Fibroblast of skin of back (primary cell): ENCODE results near the gene AIFM3.

ENCODE experiments used
- DNase-seq: peaks from one replicate; pipeline ENCODE4 v3.0.0-alpha.2; 2013

Gene AIFM3

DNA sequence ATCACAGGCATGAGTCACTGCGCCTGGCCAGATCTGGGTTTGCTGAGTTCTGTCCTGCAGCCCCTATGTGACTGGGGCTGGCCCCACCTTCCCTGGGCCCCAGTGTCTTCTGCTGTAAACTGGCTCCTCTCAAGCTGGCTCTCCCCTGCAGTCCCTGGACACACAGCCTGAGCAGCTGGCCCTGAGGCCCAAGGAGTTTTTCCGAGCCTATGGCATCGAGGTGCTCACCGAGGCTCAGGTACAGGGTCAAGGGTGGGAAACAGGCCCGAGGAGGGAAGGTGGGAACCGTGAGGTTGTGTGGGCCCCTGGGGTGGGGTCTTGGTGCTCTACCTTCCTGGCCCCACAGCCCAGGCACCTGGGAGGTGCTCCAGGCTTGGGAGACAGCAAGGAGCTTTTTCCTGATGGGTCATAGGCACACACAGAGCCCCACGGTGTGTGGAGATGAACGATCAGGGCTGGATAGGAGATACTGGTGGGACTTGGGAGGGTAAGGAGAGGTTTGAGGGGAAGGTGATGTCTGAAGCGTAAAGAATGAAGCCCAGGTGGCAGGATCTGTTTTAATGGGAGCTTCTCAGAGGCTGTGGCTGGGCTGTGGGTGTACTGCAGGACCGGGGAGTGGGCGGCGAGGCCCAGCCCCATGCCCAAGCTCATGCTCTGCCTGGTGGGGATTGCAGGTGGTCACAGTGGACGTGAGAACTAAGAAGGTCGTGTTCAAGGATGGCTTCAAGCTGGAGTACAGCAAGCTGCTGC, 8.7 kb downstream of the AIFM3 start:
- no peak for DNase-seq

DNA sequence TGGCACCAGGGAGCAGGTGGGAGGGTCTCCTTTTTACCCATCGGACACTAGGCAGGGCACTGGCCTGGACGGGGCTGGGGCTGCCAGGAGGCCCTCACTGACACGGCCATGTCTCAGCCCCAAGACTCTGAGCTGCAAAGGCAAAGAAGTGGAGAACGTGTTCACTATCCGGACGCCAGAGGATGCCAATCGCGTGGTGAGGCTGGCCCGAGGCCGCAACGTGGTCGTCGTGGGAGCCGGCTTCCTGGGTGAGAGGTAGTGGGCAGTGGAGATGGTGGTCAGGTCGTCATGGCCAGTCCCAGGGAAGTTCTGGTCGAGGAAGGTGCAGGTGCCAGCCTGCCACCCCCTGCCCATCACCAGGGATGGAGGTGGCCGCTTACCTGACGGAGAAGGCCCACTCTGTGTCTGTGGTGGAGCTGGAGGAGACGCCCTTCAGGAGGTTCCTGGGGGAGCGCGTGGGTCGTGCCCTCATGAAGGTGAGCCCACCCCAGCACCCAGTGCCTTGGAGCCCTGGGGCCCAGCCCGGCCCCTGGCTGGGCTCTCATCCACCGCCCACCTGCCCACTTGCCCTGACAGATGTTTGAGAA, 9.3 kb downstream of the AIFM3 start:
- no peak for DNase-seq

DNA sequence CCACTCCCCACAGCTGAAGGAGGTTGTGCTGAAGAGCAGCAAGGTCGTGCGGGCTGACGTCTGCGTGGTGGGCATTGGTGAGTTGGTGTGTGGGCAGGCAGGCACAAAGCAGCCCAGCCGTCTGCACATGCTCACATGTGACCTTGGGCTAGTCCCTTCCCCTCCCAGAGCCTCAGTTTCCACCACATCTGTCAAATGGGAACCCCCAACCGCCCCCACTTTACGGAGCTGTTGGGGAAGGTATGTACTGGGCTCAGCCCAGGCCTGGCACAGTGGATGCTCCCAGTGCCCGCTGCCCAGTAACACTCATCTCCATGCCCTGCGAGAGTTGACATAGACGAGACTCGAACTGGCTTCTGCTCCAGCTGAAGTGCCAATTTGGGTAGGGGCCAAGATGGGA, 10.0 kb downstream of the AIFM3 start:
- DNase-seq, result no peak

DNA sequence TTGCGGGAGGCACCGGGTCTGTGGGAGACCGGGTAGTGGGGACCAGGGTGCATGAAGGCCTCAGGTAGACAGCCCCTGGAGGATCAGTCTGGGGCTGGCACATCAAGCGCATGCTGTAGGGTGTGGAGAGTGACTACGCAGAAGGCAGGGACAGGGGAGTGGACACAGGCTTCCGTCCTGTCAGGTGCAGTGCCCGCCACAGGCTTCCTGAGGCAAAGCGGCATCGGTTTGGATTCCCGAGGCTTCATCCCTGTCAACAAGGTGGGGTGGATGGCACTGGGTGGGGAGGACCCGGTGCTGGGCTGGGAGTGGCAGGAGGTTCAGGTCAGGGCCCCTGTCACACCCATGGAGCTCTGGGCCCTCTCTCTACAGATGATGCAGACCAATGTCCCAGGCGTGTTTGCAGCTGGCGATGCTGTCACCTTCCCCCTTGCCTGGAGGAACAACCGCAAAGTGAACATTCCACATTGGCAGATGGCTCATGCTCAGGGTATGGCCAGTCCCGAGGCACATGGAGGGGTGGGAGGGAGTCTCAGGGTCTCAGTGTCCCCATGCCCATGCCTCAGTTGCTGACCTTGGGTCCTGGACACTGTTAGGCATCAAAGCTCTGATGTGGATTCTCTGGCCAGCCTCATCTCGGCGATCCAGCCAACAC, 10.6 kb downstream of the AIFM3 start:
- DNase-seq, result no peak

DNA sequence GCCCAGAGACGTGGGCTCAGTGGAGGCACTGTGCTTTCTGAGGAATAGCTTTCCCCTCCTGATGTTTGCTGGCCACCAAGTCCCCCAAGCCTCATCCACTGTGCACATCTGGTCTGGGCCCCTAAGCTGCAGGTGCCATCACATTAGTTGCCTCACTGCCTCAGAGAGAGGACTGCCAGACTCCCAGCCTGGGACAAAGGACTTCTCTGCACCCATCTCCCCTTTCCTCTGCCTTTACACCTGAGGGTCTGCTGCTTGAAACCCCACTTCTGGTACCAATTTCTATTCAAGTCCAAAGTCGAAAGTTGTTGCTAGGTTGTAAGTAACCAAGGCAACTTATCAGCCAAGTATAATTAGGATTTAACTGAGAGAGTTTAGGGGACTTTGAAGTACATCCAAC, 11.4 kb downstream of the AIFM3 start:
- no peak for DNase-seq

DNA sequence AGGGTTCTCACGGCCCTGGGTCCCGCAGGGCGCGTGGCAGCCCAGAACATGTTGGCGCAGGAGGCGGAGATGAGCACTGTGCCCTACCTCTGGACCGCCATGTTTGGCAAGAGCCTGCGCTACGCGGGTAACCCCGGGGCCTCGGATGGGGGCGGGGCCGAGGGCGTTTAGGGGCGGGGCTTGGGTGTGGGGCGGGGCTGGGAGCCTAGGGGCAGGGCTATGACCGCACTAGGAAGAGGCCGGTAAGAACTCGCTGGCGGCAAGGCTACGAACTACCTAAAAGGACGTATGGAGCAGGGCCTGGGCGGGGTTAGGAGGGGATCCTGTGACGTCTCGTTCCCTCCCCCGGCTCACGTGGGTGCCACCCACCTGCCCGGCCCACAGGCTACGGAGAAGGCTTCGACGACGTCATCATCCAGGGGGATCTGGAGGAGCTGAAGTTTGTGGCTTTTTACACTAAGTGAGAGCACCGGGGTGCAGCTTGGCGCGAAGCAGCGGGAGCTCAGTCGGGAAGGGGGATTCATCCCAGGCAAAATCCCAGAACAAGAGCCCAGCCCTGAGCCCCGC, 12.3 kb downstream of the AIFM3 start:
- DNase-seq, result peak; percentile 74

DNA sequence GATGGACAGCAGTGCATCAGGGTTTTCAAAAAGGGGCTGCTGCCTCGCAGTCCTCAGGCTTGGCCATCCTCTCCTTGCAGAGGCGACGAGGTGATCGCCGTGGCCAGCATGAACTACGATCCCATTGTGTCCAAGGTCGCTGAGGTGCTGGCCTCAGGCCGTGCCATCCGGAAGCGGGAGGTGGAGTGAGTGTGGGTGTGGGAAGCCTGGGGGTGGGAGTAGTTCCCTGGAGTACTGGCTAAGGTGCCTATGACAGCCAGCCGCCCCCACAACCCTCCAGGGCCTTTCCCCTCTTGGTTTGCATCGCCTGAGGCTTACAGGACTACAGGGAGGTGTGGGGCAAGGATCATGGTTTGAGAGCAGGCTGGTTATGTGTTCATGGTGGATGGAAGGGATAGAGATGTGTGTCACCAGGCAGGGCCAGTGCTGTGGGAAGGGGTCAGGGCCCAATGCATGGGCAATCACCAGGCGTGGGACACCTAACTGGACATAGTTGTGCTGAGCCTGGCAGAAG, 12.9 kb downstream of the AIFM3 start:
- no peak for DNase-seq

DNA sequence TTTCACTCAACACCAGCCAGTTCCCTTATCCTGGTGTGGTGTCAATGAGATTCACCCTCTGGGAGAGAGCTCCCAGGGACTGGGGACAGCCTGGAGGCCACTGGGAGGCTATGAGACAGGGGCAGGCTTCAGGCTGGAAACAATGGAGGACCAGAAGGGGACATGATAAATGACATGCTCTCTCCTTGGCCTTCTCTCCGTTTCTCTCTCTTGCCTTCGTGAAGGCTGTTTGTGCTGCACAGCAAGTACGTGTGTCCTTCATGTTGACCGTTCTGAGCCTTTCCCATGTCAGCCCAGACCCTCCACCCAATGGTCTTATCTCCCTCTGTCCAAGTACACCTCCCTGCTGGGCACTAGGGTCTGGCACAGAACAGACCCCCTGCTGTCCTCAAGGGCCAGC, 13.5 kb downstream of the AIFM3 start:
- DNase-seq, result no peak

DNA sequence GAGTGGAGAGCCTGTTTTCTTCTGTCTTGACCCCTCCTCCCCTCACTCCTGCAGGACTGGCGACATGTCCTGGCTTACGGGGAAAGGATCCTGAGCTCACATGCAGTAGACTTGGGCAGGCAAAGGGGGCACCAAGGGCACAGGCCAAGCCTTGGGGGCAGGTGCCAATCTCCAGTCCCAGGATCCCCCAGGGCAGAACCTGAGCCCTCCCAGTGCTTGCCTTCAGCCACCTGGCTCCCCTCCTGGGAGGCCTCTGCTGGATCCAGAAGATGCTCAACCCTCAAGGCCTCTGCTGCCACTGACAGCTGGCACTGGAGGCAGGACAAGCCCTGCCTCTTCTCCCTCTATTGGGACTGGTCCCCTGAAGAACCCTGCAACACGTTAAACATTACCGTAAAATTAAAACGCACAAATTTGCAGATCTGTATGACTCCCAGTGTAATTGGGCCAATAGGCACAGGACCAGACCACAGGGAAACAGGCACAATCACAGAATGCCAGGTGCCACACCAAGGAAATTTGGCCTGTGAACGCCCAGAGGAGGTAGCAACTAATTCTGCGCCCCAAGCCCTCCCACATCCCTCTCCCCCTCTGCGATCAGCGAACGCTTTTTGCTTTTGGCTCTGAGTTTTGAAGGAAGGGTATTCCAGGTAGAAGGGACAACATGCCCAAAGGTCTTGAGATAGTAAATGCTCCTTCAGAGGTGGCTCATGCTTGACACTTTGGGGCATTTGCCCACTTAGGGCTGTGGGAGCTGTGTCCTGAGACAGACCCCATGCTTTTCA, 14.1 kb downstream of the AIFM3 start:
- DNase-seq, result no peak

DNA sequence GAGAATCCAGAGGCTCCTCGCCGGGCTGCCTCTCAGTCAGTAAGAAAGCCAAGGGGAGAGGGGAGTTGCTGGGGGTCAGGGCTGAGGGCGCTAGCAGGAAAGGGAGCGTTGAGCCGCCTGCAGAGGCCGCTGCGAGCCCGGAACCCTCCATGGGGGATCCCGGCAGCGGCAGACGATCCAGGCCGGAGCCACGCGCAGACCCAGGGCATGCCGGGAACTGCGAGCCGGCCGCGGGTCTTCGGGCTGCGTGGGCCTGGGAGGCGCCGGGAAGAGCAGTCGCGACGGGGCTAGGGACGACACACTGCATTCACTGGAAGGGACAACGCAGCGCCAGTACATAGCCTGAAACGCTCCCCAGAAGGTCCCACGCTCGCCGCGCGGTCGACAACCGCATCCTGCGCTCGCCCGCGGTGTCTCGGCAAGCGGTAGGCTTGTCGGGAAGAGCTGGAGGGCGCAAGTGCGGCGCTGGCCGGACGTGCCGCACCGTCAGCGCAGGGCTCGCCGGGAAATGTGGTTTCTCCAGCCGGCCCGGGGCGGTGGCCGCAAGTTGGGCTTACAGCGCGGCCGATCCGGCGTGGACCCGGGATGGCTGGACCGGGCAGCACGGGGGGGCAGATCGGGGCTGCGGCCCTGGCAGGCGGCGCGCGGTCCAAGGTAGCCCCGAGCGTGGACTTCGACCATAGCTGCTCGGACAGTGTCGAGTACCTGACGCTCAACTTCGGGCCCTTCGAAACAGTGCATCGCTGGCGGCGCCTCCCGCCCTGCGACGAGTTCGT, 14.9 kb downstream of the AIFM3 start, which contains the start of gene LZTR1:
Gene LZTR1, plus strand, starts transcription at position 511 of the 776 bp plus-strand sequence. Its CDS starts 75 bp downstream, at position 586.
- peak; percentile 83 for DNase-seq

DNA sequence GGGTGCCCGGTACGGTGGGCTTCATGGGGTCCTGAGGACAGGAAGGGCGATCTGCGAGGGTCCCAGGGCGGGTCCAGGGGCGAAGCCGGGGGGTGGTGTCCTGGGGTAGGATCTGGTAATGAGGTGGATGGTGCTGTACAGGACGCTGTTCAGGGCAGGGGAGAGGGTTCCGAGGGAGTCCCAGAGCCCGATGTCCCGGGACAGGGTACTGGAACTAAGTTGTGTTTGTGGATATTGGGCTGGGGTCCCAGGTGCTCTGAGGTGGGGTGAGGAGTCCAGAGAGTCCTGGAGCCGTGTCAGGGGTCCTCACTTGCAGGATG, 15.5 kb downstream of the AIFM3 start:
- no peak for DNase-seq

DNA sequence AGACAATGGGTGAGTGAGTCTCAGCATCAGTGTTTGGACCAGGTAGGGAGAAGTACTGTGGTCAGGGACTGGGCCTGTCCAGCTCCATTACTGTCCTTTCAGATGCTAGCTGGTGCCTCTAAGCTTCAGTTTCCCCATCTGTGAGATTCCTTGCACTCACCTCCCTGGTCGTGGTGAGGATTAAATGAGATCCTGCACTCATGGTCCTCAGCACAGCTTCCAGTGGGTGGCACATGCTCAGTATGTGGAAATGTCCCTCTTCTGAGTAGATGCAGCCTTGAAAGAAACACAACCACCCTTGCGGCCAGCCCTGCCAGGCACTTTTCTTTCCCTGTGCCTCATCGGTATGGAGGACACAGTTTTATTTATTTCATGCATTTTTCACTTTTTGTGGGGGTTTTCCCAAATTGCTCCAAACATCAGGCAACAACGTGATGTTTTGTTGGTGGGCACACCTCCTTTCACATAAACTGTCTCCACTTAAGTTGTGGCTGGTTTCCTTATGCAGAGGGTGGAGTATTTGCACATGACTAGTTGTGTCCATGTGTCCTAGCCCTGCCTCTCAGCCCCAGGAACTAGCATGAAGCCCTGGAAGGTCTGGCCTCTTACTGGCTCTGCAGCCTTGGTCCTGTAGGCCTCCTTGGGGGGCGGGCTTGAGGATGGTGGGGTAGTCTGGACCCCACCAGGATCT, 16.2 kb downstream of the AIFM3 start:
- no peak for DNase-seq

DNA sequence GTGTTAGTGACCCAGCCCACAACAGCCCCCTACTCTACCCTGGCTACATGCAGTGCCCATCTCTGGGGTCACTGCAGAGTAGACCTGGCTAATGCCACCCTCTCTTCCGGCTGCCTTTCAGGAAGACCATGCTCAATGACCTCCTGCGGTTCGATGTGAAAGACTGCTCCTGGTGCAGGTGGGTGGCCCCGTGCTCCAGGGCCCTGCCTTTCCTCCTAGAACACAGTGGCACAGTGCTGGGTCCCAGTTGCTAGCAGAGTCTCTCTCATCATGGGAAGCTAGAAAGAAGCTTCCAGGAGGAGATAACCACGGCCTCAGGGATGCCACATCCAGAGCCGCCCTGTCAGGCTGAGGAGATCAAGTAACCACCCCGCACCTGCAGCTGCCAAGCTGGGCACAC, 18.7 kb downstream of the AIFM3 start:
- no peak for DNase-seq

DNA sequence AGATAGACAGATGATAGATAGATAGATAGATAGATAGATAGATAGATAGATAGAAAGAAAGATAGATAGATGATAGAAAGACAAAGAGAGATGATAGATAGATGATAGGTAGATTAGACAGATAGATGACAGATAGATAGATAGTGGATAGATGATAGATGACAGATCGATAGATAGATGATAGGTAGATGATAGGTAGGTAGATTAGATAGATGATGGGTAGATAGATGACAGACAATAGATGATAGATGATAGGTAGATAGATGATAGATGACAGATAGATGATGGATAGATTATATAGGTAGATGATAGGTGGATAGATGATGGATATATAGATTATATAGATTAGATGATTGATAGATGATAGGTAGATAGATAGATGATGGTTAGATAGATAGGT, 19.3 kb downstream of the AIFM3 start:
- no peak for DNase-seq

DNA sequence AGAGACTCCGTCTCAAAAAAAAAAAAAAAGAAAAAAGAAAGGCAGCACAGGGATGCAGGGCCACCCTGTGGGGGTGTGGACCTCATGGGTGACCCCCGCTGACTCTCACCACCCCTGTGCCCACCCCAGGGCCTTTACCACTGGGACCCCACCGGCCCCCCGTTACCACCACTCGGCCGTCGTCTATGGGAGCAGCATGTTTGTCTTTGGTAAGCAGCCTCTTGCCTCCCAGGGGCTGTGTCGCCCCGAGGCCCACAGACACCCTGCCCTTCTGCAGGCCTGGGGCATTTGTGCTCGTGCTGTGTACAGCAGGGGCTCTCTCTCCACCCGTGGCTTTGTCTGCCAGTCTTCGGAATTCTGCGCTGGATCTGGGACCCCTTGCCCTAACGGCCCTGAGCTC, 20.3 kb downstream of the AIFM3 start:
- DNase-seq, result no peak

DNA sequence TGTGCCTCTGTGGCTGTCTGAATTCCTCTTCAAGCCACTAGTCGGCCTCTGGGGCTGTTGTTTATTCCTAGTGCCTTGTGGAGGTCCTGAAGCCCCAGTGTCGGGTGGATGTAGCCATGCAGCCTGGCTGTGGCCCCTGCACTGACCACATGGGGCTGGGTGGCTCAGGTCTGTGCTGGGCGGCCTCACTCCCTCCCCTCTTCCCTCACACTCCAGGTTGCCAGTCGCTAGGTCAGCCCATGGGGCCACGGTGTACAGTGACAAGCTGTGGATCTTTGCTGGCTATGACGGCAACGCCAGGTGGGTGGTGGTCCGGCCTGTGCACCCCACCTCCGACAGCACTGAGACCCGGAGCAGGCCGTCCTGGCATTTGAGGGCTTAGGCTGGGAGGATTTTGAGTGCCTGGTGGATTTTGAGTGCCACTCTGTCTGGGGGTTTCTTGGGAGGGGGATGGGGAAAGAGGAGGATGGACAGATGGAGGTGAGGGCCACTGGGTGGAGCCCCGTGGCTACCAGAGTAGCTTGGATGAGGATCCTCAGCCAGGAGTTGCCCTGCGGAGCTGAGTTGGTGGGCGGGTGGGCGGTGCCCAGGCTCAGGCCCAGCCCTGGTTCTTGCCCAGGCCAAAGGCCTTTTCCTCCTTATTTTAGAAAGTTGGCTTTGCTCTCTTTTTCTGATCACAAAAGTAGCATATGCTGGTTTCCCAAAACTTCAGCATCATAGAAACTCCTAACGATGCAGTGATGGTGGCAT, 21.7 kb downstream of the AIFM3 start:
- no peak for DNase-seq

DNA sequence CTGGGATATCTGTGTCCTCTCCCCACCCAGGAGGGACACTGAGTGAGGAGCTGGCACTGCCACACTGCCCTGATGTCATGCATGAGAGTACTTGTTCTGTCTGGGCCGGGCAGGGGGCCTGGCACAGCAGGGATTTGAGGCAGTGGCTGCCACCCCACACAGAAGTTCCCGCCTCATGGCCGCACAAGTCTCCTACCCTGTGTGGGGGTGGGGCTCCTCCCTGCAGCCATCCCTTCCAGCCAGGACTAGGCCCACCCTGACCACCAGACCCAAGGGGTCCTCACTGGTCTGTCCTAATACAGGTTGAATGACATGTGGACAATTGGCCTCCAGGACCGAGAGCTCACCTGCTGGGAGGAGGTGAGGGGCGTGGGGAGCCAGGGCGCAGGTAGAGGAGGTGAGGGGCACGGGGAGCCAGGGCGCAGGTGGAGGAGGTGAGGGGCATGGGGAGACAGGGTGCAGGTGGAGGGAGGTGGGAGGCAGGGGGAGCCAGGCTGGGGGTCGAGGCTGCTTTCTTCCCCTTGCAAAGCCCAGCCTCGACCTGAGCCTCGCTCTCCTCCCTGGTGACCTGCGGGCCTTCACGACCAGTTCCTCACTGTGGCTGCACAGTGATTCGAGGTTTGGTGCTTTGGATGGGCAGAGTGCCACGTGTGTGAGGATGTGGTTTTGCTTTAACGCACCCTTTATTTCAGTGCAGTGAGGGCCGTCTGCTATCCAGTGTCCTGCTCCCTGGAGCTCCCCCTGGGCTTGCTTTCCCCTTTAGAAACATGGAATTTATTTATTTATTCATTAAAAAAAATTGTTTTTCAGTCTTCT, 22.5 kb downstream of the AIFM3 start:
- no peak for DNase-seq

DNA sequence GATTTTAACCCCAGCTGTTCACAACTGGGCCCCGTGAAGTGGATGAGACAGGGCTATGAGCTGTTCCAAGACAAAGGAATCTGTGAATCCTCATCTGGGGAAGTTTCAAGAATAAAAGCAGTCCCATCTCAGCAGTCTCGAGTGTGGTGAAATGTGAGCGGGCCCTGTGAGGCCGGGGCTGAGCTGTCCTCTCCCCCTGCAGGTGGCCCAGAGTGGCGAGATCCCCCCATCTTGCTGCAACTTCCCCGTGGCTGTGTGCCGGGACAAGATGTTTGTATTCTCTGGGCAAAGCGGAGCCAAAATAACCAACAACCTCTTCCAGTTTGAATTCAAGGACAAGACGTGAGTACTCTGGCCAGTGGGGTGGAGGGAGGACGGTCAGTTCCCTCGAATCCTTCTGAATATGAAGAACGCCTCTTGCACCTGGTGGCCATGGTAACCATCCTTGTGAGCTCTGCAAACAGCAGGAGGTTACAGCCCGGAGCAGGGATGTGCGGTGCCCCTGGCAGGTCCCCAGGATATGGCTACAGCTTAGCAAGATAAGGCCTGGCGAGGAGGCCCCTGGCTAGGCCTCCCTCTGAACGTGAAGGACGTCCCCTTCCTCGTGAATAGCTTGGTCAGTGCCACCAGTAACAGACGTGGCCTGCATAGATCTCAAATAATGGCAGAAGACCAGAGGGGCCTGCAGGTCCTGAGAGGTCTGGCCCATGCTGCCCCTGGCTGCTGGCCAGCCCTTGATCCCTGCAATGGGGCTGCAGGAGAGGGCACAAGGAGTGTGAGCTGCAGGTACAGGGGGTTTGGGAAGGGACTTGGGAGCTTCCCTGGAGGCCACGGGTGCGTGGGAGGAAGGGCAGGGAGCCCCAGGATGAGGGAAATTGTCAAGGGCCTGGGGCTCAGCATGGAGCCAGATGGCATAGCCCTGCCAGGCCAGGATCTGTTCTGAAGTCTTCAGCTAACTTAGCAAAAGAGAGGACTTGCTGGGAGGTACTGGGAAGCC, 23.4 kb downstream of the AIFM3 start:
- no peak for DNase-seq
